Mesenchymal stem cell (in vitro differentiated cells and primary cell): ENCODE results near the gene MED17.

Source experiments
- DNase-seq: peaks from one replicate; pipeline ENCODE4 v3.0.0-alpha.2; 2013
- H2AFZ ChIP-seq: one replicate; pipeline ENCODE4 v1.6.1; 2013; ENCODE audit warnings: low read depth, mild to moderate bottlenecking, control low read depth, inconsistent platforms, low read length, moderate library complexity
- H2AK5ac ChIP-seq: 2 replicates; pipeline ENCODE4 v1.6.1; 2013; ENCODE audit warnings: low read length, moderate library complexity, mild to moderate bottlenecking, inconsistent platforms; ENCODE audit not compliant: severe bottlenecking
- H2BK120ac ChIP-seq: one replicate; pipeline ENCODE4 v1.6.1; 2013; ENCODE audit warnings: low read depth, mild to moderate bottlenecking, inconsistent platforms, low read length, moderate library complexity
- H2BK12ac ChIP-seq, 2 experiments: one replicate each; pipeline ENCODE4 v1.6.1; 2013; ENCODE audit warnings: inconsistent platforms in 2 of 2, low read length in 2 of 2, mild to moderate bottlenecking in 2 of 2, moderate library complexity in 2 of 2, control low read depth in 1 of 2
- H2BK15ac ChIP-seq: one replicate; pipeline ENCODE4 v1.6.1; 2013; ENCODE audit warnings: mild to moderate bottlenecking, low read depth, inconsistent platforms; ENCODE audit not compliant: poor library complexity, severe bottlenecking
- H2BK5ac ChIP-seq: 2 replicates; pipeline ENCODE4 v1.6.1; 2013; ENCODE audit warnings: low read depth, mild to moderate bottlenecking, low read length, control low read depth, inconsistent platforms; ENCODE audit not compliant: poor library complexity, severe bottlenecking
- H3K14ac ChIP-seq, 2 experiments: one replicate each; pipeline ENCODE4 v1.6.1; 2013; ENCODE audit warnings: inconsistent platforms in 2 of 2, low read length in 2 of 2, control low read depth in 1 of 2, mild to moderate bottlenecking in 1 of 2, moderate library complexity in 1 of 2
- H3K18ac ChIP-seq, 2 experiments: one replicate each; pipeline ENCODE4 v1.6.1; 2013; ENCODE audit warnings: inconsistent platforms in 2 of 2, low read length in 2 of 2, control low read depth in 1 of 2, low read depth in 1 of 2, mild to moderate bottlenecking in 1 of 2
- H3K23ac ChIP-seq, 2 experiments: one replicate each; pipeline ENCODE4 v1.6.1; 2013; ENCODE audit warnings: inconsistent platforms in 2 of 2, low read length in 2 of 2, mild to moderate bottlenecking in 2 of 2, moderate library complexity in 2 of 2, control low read depth in 1 of 2
- H3K27ac ChIP-seq: 2 replicates; pipeline ENCODE4 v1.5.1; 2013; ENCODE audit warnings: mild to moderate bottlenecking, moderate library complexity, low read length, control low read depth, inconsistent platforms; ENCODE audit not compliant: poor library complexity, severe bottlenecking
- H3K27me3 ChIP-seq, 2 experiments: 2 replicates each; pipeline versions ENCODE4 v1.6.1 to v1.7.0; 2013; ENCODE audit warnings: low read length in 2 of 2, mild to moderate bottlenecking in 2 of 2, moderate library complexity in 2 of 2, control low read depth in 1 of 2, inconsistent platforms in 1 of 2; ENCODE audit not compliant: control insufficient read depth in 1 of 2, insufficient read depth in 1 of 2
- H3K36me3 ChIP-seq, 2 experiments: 2 replicates each; pipeline versions ENCODE4 v1.6.1 to v1.7.0; 2013; ENCODE audit warnings: low read length in 2 of 2, control low read depth in 1 of 2, inconsistent platforms in 1 of 2, low read depth in 1 of 2, mild to moderate bottlenecking in 1 of 2; ENCODE audit not compliant: insufficient read depth in 2 of 2, control insufficient read depth in 1 of 2
- H3K4ac ChIP-seq, 2 experiments: one replicate each; pipeline ENCODE4 v1.6.1; 2013; ENCODE audit warnings: inconsistent platforms in 2 of 2, low read length in 2 of 2, mild to moderate bottlenecking in 2 of 2, moderate library complexity in 2 of 2, control low read depth in 1 of 2, low read depth in 1 of 2
- H3K4me1 ChIP-seq: 2 replicates; pipeline ENCODE4 v1.6.1; 2013; ENCODE audit warnings: low read depth, low read length, control low read depth; ENCODE audit not compliant: control insufficient read depth, insufficient read depth
- H3K4me2 ChIP-seq: 2 replicates; pipeline ENCODE4 v1.6.1; 2013; ENCODE audit warnings: low read length, mild to moderate bottlenecking, inconsistent platforms; ENCODE audit not compliant: poor library complexity, severe bottlenecking
- H3K4me3 ChIP-seq, 2 experiments: 2 replicates each; pipeline versions ENCODE4 v1.5.1 to v1.7.0; 2013; ENCODE audit warnings: low read length in 2 of 2, mild to moderate bottlenecking in 2 of 2, control low read depth in 1 of 2, low read depth in 1 of 2; ENCODE audit not compliant: insufficient read depth in 1 of 2
- H3K79me1 ChIP-seq: replicated peaks from 2 replicates; pipeline ENCODE4 v1.6.1; 2013; ENCODE audit warnings: mild to moderate bottlenecking, control low read depth, low read length, inconsistent platforms; ENCODE audit not compliant: poor library complexity, severe bottlenecking
- H3K9ac ChIP-seq: 2 replicates; pipeline ENCODE4 v1.7.0; 2013; ENCODE audit warnings: mild to moderate bottlenecking, low read length, moderate library complexity
- H3K9me3 ChIP-seq: 2 replicates; pipeline ENCODE4 v1.7.0; 2013; ENCODE audit warnings: mild to moderate bottlenecking, low read length; ENCODE audit not compliant: control insufficient read depth
- H4K8ac ChIP-seq: one replicate; pipeline ENCODE4 v1.6.1; 2013; ENCODE audit warnings: inconsistent platforms, mild to moderate bottlenecking, low read length, moderate library complexity
- H4K91ac ChIP-seq: one replicate; pipeline ENCODE4 v1.6.1; 2013; ENCODE audit warnings: mild to moderate bottlenecking, low read length, inconsistent platforms
- WGBS: methylation state at CpG from one replicate; pipeline ENCODE4 v1.1.7; 2013; ENCODE audit warnings: mixed read lengths; 5-methylcytosine and 5-hydroxymethylcytosine counted together

MED17 gene

GRCh38 chr11:93850594-93851018, 66.5 kb downstream of the MED17 start, which contains the start of gene VSTM5:
VSTM5 (minus strand) TSS chr11:93850618; CDS start chr11:93850502, 116 bp downstream.
- H3K4ac ChIP-seq = no peak within 1 kb of the TSS
- H3K4me1 ChIP-seq = peaks cover 6% of the 10 kb centered on the region
- H4K8ac ChIP-seq = peak within 1 kb of the TSS; percentile 47
- H3K23ac ChIP-seq = no peak within 1 kb of the TSS
- no peaks in the 10 kb centered on the region for H3K9me3 ChIP-seq
- H3K4me2 ChIP-seq = peak within 1 kb of the TSS; percentile 44
- no peak for DNase-seq
- WGBS = 71% methylated on average over 6 of the region's 6 CpGs
- H2BK15ac ChIP-seq = no peak within 1 kb of the TSS
- H3K79me1 ChIP-seq = no peaks in the 10 kb centered on the region
- H3K9ac ChIP-seq = peak within 1 kb of the TSS; percentile 76
- no peak within 1 kb of the TSS for H4K91ac ChIP-seq
- no peak within 1 kb of the TSS for H2AK5ac ChIP-seq
- H3K27ac ChIP-seq = no peak within 1 kb of the TSS
- no peak within 1 kb of the TSS for H3K14ac ChIP-seq
- H2BK120ac ChIP-seq = no peak within 1 kb of the TSS
- peak within 1 kb of the TSS in 1 of 2 experiments; percentile 37 for H3K18ac ChIP-seq
- H2BK5ac ChIP-seq = no peak within 1 kb of the TSS
- peak within 1 kb of the TSS; percentile 34 to 70 for H3K4me3 ChIP-seq
- H2BK12ac ChIP-seq = no peak within 1 kb of the TSS
- no peak within 1 kb of the TSS for H2AFZ ChIP-seq
- H3K36me3 ChIP-seq = no peaks in the 10 kb centered on the region
- no peaks in the 10 kb centered on the region for H3K27me3 ChIP-seq

GRCh38 chr11:93852242-93852641, 68.2 kb downstream of the MED17 start:
- H2BK120ac ChIP-seq = no peak overlapping the region
- no peak overlapping the region for H3K23ac ChIP-seq
- no peak overlapping the region for H3K4ac ChIP-seq
- no peak overlapping the region for H2BK5ac ChIP-seq
- H2AFZ ChIP-seq = no peak overlapping the region
- H2BK15ac ChIP-seq = no peak overlapping the region
- H3K9me3 ChIP-seq = no peaks in the 10 kb centered on the region
- no peak for DNase-seq
- no peak overlapping the region for H4K8ac ChIP-seq
- no peaks in the 10 kb centered on the region for H3K36me3 ChIP-seq
- H3K4me2 ChIP-seq = no peak overlapping the region
- H3K9ac ChIP-seq = no peak overlapping the region
- peaks cover 4% of the 10 kb centered on the region for H3K4me1 ChIP-seq
- no peak overlapping the region for H3K18ac ChIP-seq
- no peak overlapping the region for H2AK5ac ChIP-seq
- no peak overlapping the region for H4K91ac ChIP-seq
- H3K4me3 ChIP-seq = no peak overlapping the region
- no peak overlapping the region for H3K14ac ChIP-seq
- no peaks in the 10 kb centered on the region for H3K27me3 ChIP-seq
- H3K27ac ChIP-seq = no peak overlapping the region
- WGBS = 95% methylated on average over 5 of the region's 5 CpGs
- H3K79me1 ChIP-seq = no peaks in the 10 kb centered on the region
- H2BK12ac ChIP-seq = no peak overlapping the region

- H3K4me2 ChIP-seq = no peak overlapping the region
- H2AFZ ChIP-seq = no peak overlapping the region
- H3K9me3 ChIP-seq = no peaks in the 10 kb centered on the region
- no peak overlapping the region for H2BK15ac ChIP-seq
- H4K91ac ChIP-seq = no peak overlapping the region
- no peak overlapping the region for H2BK5ac ChIP-seq
- no peaks in the 10 kb centered on the region for H3K79me1 ChIP-seq
- H2BK120ac ChIP-seq = no peak overlapping the region
- H3K23ac ChIP-seq = no peak overlapping the region
- no peak overlapping the region for H4K8ac ChIP-seq
- H3K27ac ChIP-seq = no peak overlapping the region
- no peak for DNase-seq
- no peaks in the 10 kb centered on the region for H3K36me3 ChIP-seq
- H3K4me1 ChIP-seq = no peaks in the 10 kb centered on the region
- no peaks in the 10 kb centered on the region for H3K27me3 ChIP-seq
- H3K4ac ChIP-seq = no peak overlapping the region
- no peak overlapping the region for H3K9ac ChIP-seq
- no peak overlapping the region for H3K14ac ChIP-seq
- no peak overlapping the region for H3K4me3 ChIP-seq
- 49% methylated on average over 2 of the region's 3 CpGs for WGBS
- H2BK12ac ChIP-seq = no peak overlapping the region
- H3K18ac ChIP-seq = no peak overlapping the region
- no peak overlapping the region for H2AK5ac ChIP-seq
These were observed 73.5 kb downstream of the MED17 start for GRCh38 chr11:93857413-93858120.

- H2BK120ac ChIP-seq = no peak overlapping the region
- H3K23ac ChIP-seq = no peak overlapping the region
- H3K4ac ChIP-seq = no peak overlapping the region
- no peaks in the 10 kb centered on the region for H3K36me3 ChIP-seq
- H3K14ac ChIP-seq = no peak overlapping the region
- DNase-seq = no peak
- H4K8ac ChIP-seq = no peak overlapping the region
- no peak overlapping the region for H3K9ac ChIP-seq
- no peak overlapping the region for H2BK15ac ChIP-seq
- no peak overlapping the region for H2AK5ac ChIP-seq
- H2BK12ac ChIP-seq = no peak overlapping the region
- no peaks in the 10 kb centered on the region for H3K9me3 ChIP-seq
- no peak overlapping the region for H3K4me3 ChIP-seq
- no peaks in the 10 kb centered on the region for H3K79me1 ChIP-seq
- H3K27ac ChIP-seq = no peak overlapping the region
- no peak overlapping the region for H2AFZ ChIP-seq
- H4K91ac ChIP-seq = no peak overlapping the region
- no peaks in the 10 kb centered on the region for H3K27me3 ChIP-seq
- no peaks in the 10 kb centered on the region for H3K4me1 ChIP-seq
- no peak overlapping the region for H3K4me2 ChIP-seq
- no peak overlapping the region for H3K18ac ChIP-seq
- H2BK5ac ChIP-seq = no peak overlapping the region
- WGBS = 69% methylated on average over 3 of the region's 3 CpGs
These were observed 74.2 kb downstream of the MED17 start for GRCh38 chr11:93858121-93858775.
